Ovary (tissue), 3 donors: ENCODE data around the gene XPO1.
"Not testable (repeated sequence)": the region's sequence is repeated elsewhere in the genome, so short reads cannot be mapped to it uniquely, and the experiment has no call there.

ENCODE experiments used
- EP300 ChIP-seq: sonication (generic); formaldehyde crosslinking; IDR thresholded peaks from one replicate; pipeline ENCODE4 v1.6.1; 2017; ENCODE audit warnings: antibody characterized with exemption
- POLR2A ChIP-seq: fragments of 450-650 bp; IDR thresholded peaks from one replicate; pipeline ENCODE4 v1.6.1; 2017; ENCODE audit warnings: antibody characterized with exemption, mild to moderate bottlenecking, moderate library complexity
- TF ChIP-seq, protein P1 (sequence below), 3 donors: fragments of 450-650 bp in 2 of 3; fragments of 200-600 bp in 1 of 3; IDR thresholded peaks; one replicate each; pipeline versions ENCODE4 v1.5.1 to v1.8.0; 2016 to 2022; ENCODE audit warnings: antibody characterized with exemption in 3 of 3, mild to moderate bottlenecking in 1 of 3
- donor health status: DM: no; HTN: no; CAD: no.

- TF ChIP-seq, protein P1, sequence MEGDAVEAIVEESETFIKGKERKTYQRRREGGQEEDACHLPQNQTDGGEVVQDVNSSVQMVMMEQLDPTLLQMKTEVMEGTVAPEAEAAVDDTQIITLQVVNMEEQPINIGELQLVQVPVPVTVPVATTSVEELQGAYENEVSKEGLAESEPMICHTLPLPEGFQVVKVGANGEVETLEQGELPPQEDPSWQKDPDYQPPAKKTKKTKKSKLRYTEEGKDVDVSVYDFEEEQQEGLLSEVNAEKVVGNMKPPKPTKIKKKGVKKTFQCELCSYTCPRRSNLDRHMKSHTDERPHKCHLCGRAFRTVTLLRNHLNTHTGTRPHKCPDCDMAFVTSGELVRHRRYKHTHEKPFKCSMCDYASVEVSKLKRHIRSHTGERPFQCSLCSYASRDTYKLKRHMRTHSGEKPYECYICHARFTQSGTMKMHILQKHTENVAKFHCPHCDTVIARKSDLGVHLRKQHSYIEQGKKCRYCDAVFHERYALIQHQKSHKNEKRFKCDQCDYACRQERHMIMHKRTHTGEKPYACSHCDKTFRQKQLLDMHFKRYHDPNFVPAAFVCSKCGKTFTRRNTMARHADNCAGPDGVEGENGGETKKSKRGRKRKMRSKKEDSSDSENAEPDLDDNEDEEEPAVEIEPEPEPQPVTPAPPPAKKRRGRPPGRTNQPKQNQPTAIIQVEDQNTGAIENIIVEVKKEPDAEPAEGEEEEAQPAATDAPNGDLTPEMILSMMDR (IDR thresholded peaks at IDR 0.05) = not testable (repeated sequence)
- not testable (repeated sequence) for TF ChIP-seq POLR2A, EP300
These were observed 61.1 kb downstream of the XPO1 start for GRCh38 chr2:61476929-61477589.
